Stimulated activated CD4-positive, alpha-beta T cell treated with anti-CD3 and anti-CD28 coated beads, Interleukin-1b, Interleukin-23, amount 100 ng/mL, for 4 hours (primary cell): ENCODE results near the gene CDC37.

ENCODE experiments used
- DNase-seq, 2 donors: peaks; one replicate each; pipeline ENCODE4 v3.0.0-alpha.2; 2020; ENCODE audit warnings: low read depth in 2 of 2

CDC37 gene

DNA sequence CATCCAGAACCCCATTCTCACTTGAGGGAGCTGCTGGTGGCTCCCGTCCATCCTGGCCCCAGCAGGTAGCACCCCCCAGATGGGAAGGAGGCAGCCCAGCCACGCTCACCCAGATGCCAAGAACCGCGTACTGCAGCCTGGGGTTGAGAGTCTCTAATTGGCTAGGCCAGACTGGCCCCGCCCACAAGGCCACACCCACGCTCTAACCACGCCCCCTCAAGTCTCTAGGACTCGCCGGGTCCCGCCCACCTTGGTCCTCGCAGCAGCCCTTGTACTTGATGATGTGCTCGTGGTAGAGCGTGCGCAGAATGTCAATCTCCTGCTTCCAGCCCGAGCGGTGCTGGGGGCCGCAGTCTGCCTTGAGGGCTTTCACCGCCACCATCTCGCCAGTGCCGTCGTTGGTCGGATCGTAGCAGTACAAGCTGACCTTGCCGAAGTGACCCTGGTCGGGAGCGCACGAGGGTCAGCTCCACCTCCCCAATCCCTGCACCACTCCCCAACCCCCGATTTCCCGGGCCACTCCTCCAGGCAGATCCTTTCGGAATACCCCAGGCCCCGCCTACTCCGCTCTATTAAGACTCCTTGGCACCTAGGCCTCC is 49.5 kb downstream of the CDC37 start:
- DNase-seq, result peak in 1 of 2 donors; percentile 37

GRCh38 chr19:10352764-10353671 is 50.3 kb downstream of the CDC37 start:
- no peak for DNase-seq

DNA sequence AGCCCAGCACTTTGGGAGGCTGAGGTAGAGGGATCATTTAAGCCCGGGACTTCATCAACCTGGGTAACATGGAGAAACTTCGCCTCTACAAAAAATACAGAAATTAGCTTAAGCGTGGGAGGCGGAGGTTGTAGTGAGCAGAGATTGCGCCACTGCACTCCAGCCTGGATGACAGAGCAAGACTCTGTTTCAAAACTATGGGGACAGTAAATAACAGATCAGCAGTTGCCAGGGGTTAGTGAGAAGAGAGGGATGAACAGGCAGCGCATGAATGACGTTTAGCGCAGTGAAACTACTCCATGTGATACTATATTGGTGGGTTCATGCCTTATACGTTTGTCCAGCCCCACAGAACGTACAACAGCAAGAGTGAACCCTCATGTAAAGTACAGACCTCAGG is 56.8 kb downstream of the CDC37 start:
- no peak for DNase-seq

- DNase-seq, result no peak
Observed at GRCh38 chr19:10344780-10345179, 58.6 kb downstream of the CDC37 start.

- DNase-seq, result no peak
Observed at GRCh38 chr19:10343495-10343894, 59.8 kb downstream of the CDC37 start.
